CD4-positive, alpha-beta T cell treated with Interleukin-2 at 100 ng/mL for 4 hours (primary cell): Measurements from ENCODE around the gene DYNC1I1.

Experiments used
- DNase-seq: peaks from one replicate; pipeline ENCODE4 v3.0.0-alpha.2; 2020; ENCODE audit warnings: low spot score

DYNC1I1 gene

DNA sequence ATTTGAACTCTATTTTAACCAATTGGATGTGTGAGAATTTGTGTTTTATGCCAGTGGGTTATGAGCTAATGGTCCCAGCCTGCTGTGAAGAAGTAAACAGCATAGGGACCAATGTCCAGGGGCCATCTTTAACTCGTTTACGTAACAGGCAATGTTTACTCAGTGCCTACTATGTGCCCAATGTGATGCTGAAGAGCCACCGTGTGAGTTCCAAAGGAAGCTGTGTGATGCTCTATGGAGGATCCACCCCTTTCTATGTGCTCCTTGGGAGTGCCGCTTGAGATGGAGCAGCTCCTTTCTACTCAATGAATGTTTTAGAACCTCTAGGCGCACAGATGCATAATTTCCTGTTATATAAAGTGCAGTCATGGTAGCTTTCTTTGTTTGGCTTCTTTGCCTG, 21.3 kb downstream of the DYNC1I1 start:
- DNase-seq: no peak

- DNase-seq: no peak
Measured at GRCh38 chr7:95794917-95795515, 22.7 kb downstream of the DYNC1I1 start.

- DNase-seq: no peak
Measured at GRCh38 chr7:95796617-95797016, 24.3 kb downstream of the DYNC1I1 start.

- no peak for DNase-seq
Measured at GRCh38 chr7:95798401-95798930, 26.1 kb downstream of the DYNC1I1 start.

- no peak for DNase-seq
Measured at GRCh38 chr7:95800787-95801186, 28.4 kb downstream of the DYNC1I1 start.

- no peak for DNase-seq
Measured at GRCh38 chr7:95802270-95802669, 29.9 kb downstream of the DYNC1I1 start.

DNA sequence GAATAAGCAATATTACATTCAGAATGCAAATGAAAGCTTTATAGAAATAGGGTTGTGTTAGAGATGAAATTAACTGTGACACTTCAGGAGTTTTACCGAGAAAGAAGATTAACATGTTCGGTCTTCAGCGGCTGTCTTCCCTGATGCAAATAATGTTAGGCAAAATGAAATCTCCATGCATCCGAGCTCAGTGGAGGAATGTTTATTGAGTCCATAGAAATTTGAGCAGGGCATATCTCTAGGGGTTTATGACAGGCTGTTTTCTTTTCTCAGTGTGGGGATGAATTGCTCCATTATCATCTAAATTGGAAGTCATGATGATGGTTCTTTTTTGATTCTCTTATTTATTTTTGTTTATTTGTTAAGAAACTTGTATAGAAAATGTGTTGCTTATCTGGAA, 31.7 kb downstream of the DYNC1I1 start:
- no peak for DNase-seq

DNA sequence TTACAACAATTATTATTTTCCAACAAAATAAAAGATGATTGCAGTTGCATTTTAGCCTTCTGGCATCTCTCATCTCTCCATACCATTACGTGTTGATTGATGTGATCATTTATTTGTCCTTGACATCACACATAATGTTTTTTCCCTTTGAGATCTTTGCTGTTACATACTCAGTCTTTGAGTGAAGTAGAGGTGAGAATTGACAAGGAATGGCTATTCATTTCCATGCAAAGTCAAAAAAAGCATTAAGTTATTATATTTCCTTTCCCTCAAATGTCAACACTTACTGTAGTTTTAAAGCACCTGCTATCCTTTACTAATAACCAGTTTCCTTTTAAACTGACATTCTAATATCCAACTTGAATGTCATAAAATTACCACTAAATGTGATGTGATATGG, 33.6 kb downstream of the DYNC1I1 start:
- no peak for DNase-seq

- DNase-seq: no peak
Measured at GRCh38 chr7:95808396-95808795, 36.0 kb downstream of the DYNC1I1 start.

- DNase-seq: no peak
Measured at GRCh38 chr7:95811846-95812445, 39.6 kb downstream of the DYNC1I1 start.

GRCh38 chr7:95814721-95815120, 42.4 kb downstream of the DYNC1I1 start:
- no peak for DNase-seq

DNA sequence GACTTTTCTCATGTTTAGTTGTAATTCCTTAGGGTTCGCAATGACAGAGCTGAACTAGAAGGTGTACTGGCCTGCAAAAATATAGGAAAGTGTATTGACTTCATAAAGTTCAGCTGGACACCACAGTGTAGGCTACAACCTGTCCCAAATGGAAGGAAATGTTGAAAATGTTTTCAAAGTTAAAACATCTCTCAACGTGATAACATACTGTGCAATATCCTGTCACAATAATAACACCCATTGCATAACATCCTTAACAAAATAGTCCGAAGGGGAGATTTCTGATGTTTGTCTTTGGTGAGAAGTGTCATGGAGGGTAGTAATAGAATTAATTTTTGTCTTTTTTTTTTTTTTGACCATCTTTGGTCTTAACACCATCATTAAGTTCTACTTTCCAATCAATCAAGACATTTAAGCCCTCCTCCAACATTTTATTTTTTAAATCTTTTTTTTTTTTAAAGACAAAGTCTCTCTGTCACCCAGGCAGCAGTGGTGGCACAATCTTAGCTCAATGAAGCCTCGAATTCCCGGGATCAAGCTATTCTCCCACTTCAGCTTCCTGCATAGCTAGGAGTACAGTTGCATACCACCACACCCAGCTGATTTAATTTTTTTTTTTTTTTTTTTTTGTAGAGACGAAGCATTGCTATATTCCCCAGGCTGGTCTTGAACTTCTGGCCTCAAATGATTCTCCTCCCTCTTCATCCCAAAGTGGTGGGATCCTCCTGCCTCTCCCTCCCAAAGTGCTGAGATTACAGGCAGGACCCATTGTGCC, 45.7 kb downstream of the DYNC1I1 start:
- DNase-seq: no peak

- DNase-seq: no peak
Measured at GRCh38 chr7:95820778-95821177, 48.4 kb downstream of the DYNC1I1 start.

GRCh38 chr7:95822717-95823116, 50.4 kb downstream of the DYNC1I1 start:
- DNase-seq: no peak

- no peak for DNase-seq
Measured at GRCh38 chr7:95824616-95825015, 52.3 kb downstream of the DYNC1I1 start.

GRCh38 chr7:95828824-95829790, 56.8 kb downstream of the DYNC1I1 start:
- no peak for DNase-seq

DNA sequence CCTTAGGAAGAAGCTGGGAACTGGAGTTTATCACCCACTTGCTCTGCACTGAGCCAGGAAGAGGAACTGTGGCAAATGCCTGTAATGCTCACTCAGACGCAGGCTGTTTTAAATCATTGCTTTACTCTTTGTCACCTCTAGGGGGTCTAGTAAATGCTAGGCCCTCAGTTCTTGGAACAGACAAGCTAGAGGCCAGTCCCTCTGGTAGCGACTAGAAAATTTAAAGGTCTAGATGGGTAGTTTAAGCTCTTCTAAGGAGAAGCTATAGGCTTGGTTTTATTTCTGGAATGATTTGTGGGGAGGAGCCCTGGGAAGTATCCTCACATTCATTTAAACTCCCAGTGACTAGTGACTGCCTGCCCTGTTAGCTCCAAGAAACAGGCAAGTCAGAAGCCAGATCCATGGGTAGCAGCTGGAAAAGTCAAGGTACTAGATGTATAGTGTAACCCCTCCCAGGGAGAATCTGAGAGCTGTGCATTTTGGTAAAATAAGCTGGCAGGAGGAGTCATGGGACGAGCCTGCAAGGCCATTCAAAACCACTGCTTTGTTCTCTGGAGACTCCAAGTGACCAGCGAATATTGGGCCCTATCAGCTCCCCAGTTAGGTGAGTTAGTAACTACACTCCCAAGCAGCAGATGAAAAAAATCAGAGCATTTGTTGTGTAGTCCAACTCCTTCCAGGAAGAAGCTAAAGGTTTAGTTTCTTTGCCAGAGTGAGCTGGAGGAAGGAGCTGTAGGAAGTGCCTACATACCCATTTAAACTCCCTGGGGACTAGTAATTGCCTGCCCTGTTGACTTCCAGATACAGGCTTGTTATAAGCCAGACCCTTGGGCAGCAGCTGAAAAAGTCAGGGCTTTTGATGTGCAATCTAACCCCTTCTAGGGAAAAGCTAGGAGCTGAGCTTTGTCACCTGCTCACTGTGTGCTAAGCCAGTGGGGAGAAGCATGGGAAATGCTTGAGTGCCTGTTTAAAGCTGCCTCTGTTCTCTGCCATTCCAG, 68.9 kb downstream of the DYNC1I1 start:
- no peak for DNase-seq

GRCh38 chr7:95843286-95843685, 70.9 kb downstream of the DYNC1I1 start:
- no peak for DNase-seq

- no peak for DNase-seq
Measured at GRCh38 chr7:95845007-95845406, 72.7 kb downstream of the DYNC1I1 start.

DNA sequence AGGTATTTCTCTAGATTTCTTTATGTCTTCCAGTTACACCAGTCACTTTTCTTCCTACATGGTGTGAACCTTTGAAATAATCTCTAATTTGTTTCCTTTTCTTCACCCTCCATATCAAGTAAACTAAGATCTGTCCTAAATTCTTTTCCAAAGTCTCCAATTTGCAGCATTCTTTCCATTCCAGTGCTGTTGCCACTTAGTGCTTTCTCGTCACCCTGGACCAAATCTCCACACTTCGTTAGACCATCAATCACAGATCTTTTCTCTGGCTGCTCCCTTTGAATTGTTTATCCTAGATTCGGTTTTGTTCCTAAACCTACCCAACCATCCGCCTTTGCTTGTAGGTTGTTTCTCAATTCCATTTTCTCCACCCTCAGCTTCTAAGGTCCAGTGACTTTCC, 74.7 kb downstream of the DYNC1I1 start:
- no peak for DNase-seq

DNA sequence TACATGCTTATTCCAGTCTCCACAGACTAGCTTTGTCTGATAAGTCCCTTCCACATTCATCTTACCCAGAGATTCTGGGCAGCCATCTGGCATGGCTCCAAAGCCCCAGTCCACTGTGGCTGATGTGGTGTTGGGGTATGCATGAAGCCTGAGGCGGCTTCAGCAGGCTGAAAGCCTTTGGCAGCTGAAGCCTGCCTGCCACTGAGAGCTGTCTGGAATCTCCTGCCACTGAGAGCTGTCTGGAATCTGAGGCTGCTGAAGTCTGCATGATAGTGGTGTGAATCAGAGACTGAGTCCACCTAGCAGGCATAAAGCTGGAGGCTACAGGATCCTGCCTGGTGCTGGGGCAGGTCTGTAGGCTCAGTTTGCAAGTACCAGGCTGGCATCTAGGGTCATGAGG, 87.1 kb downstream of the DYNC1I1 start:
- DNase-seq: no peak
